Osteoblast (primary cell): ENCODE measurements around the gene ARHGAP21. TPM values are rescaled to one million over a fixed set of nuclear protein-coding genes. Genes with fewer than 3 reads are reported as not detected.

Experiments used
- DNase-seq: peaks from one replicate; pipeline ENCODE4 v3.0.0; 2011; ENCODE audit warnings: low spot score, mixed read lengths; ENCODE audit not compliant: insufficient read length; ENCODE audit errors: missing footprints
- H2AFZ ChIP-seq: 2 replicates; pipeline ENCODE4 v1.6.0; 2011; ENCODE audit warnings: mild to moderate bottlenecking, low read length
- H3K27ac ChIP-seq: 2 replicates; pipeline ENCODE4 v1.5.1; 2011; ENCODE audit warnings: mild to moderate bottlenecking, low read depth, low read length, moderate library complexity
- H3K27me3 ChIP-seq: 2 replicates; pipeline ENCODE4 v1.6.0; 2012; ENCODE audit warnings: mild to moderate bottlenecking, control low read depth, inconsistent platforms, low read length, moderate library complexity; ENCODE audit not compliant: insufficient read depth
- H3K36me3 ChIP-seq: 2 replicates; pipeline ENCODE4 v1.5.1; 2011; ENCODE audit warnings: mild to moderate bottlenecking, low read length, control low read depth, moderate library complexity; ENCODE audit not compliant: insufficient read depth
- H3K4me1 ChIP-seq: 2 replicates; pipeline ENCODE4 v1.5.1; 2011; ENCODE audit warnings: mild to moderate bottlenecking, low read length, control low read depth, moderate library complexity; ENCODE audit not compliant: insufficient read depth
- H3K4me2 ChIP-seq: 2 replicates; pipeline ENCODE4 v1.6.0; 2011; ENCODE audit warnings: mild to moderate bottlenecking, low read length; ENCODE audit not compliant: insufficient read depth
- H3K4me3 ChIP-seq: fragments of 200-600 bp; sonication (generic); 3 replicates; pipeline ENCODE4 v1.5.1; 2012; ENCODE audit warnings: mild to moderate bottlenecking, low read length, inconsistent platforms; ENCODE audit not compliant: insufficient read depth
- H3K79me2 ChIP-seq: 2 replicates; pipeline ENCODE4 v1.6.0; 2012; ENCODE audit warnings: mild to moderate bottlenecking, low read length, control low read depth, inconsistent platforms; ENCODE audit not compliant: insufficient read depth
- H3K9me3 ChIP-seq: 2 replicates; pipeline ENCODE4 v1.5.1; 2011; ENCODE audit warnings: low read depth, low read length, control low read depth
- H4K20me1 ChIP-seq: 2 replicates; pipeline ENCODE4 v1.6.0; 2012; ENCODE audit warnings: mild to moderate bottlenecking, low read length, control low read depth; ENCODE audit not compliant: insufficient read depth
- total RNA-seq: library from RNA; depleted of rRNA; stranded (reverse); fragments of >200 nt; gene quantifications from 2 replicates; pipeline ENCODE4 v1.2.3, GENCODE V29; 2012
- TF ChIP-seq, protein P1 (sequence below): IDR thresholded peaks from 2 replicates; pipeline ENCODE4 v1.5.1; 2011; ENCODE audit warnings: mild to moderate bottlenecking, low read depth, low read length, moderate library complexity; ENCODE audit errors: extremely low read depth

Gene ARHGAP21
- total RNA-seq, 1 donor: 140 TPM

DNA sequence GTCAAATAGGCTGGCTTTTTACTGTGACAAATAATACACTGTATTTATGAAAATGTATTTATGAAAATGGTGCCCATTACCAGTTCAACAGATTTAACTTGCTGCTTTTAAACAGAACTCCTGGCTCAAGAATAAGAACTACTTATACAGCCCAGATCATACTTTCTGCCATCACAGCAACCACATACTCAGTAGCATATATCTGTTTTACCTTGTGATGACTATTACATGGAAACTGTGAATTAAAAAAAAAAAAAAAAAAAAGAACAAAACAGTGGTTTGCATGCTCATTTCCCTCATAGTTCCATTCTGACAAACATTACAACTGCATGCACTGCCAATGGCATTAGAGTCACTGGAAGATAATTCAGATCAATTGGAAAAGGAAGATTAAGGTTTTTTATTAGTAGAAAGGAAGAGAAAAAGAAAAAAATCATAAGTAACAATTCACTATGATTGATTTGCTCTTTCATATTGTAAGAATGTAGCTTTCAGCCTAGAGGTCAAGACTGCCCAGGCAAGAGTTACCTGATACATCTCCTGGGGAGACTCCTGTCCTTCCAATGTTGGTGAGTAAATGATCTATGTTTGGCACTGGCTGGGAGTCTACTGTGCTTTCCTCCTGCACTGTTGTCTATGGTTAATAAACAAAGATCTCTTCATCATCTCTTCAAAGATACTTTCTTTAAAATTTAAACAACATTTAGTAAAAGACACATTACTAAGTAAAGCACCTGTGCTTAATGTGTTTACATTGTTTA lies 132.8 kb downstream of the ARHGAP21 start:
- Histone ChIP-seq H3K27me3 (no peaks in the 10 kb centered on the region), H3K4me2 (no peak overlapping the region), H2AFZ (no peak overlapping the region), H4K20me1 (no peaks in the 10 kb centered on the region), H3K79me2 (no peaks in the 10 kb centered on the region), H3K4me1 (no peaks in the 10 kb centered on the region), H3K36me3 (peaks cover 81% of the 10 kb centered on the region), H3K4me3 (no peak overlapping the region), H3K27ac (no peak overlapping the region), H3K9me3 (no peaks in the 10 kb centered on the region)
- TF ChIP-seq, protein P1, sequence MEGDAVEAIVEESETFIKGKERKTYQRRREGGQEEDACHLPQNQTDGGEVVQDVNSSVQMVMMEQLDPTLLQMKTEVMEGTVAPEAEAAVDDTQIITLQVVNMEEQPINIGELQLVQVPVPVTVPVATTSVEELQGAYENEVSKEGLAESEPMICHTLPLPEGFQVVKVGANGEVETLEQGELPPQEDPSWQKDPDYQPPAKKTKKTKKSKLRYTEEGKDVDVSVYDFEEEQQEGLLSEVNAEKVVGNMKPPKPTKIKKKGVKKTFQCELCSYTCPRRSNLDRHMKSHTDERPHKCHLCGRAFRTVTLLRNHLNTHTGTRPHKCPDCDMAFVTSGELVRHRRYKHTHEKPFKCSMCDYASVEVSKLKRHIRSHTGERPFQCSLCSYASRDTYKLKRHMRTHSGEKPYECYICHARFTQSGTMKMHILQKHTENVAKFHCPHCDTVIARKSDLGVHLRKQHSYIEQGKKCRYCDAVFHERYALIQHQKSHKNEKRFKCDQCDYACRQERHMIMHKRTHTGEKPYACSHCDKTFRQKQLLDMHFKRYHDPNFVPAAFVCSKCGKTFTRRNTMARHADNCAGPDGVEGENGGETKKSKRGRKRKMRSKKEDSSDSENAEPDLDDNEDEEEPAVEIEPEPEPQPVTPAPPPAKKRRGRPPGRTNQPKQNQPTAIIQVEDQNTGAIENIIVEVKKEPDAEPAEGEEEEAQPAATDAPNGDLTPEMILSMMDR: no peak
- no peak for DNase-seq

- Histone ChIP-seq H3K27me3 (no peaks in the 10 kb centered on the region), H3K79me2 (no peaks in the 10 kb centered on the region), H3K36me3 (peaks cover 66% of the 10 kb centered on the region), H3K4me3 (no peak overlapping the region), H3K4me2 (no peak overlapping the region), H3K27ac (no peak overlapping the region), H4K20me1 (no peaks in the 10 kb centered on the region), H2AFZ (no peak overlapping the region), H3K9me3 (no peaks in the 10 kb centered on the region), H3K4me1 (no peaks in the 10 kb centered on the region)
- no peak for DNase-seq
- TF ChIP-seq, protein P1: no peak
These were observed 134.4 kb downstream of the ARHGAP21 start for GRCh38 chr10:24589265-24589664.

DNA sequence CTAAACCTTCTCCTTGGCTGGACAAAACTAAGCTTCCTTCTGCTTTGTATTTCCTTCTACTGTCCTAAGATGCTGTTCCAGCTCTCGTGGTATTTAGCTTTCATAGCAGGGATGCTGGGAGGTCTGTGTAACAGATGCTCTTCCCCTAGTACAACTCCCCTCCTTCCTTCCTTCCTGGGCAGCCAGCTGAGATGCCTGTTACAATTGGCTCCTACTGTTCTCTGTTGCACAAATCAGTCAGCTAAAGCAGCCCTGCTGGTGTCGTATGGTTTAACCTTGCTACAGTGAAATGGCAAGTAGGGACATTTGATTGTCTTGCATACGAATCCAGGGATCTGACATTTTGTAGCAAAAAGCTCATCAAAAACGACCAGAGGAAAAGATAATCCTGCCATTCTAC lies 143.8 kb downstream of the ARHGAP21 start:
- no peak for DNase-seq
- no peaks in the 10 kb centered on the region for H3K27me3 ChIP-seq
- H3K4me2 ChIP-seq: no peak overlapping the region
- H3K4me1 ChIP-seq: no peaks in the 10 kb centered on the region
- H4K20me1 ChIP-seq: no peaks in the 10 kb centered on the region
- no peak overlapping the region for H2AFZ ChIP-seq
- H3K79me2 ChIP-seq: no peaks in the 10 kb centered on the region
- no peaks in the 10 kb centered on the region for H3K9me3 ChIP-seq
- no peak overlapping the region for H3K27ac ChIP-seq
- TF ChIP-seq, protein P1: no peak
- peaks cover 6% of the 10 kb centered on the region for H3K36me3 ChIP-seq
- H3K4me3 ChIP-seq: no peak overlapping the region

DNA sequence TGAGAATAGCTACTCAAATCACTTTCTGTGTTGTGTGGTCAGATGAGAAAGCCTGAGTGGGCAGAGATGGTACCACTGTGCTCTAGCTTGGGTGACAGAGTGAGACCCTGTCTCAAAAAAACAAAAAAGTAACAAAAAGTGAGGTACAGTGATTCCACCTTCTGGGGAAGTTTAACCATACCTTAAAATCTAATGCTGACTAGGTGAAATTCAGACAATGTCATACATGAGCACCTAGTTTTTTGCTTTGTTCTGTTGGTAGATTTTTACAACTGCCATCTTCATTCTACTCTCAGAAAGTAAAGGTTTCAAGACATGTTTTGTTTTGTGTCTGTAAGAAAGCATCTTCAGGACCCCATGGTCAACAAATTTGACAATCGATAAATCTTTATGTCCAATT lies 144.2 kb downstream of the ARHGAP21 start:
- H3K9me3 ChIP-seq: no peaks in the 10 kb centered on the region
- DNase-seq: no peak
- no peak overlapping the region for H2AFZ ChIP-seq
- TF ChIP-seq, protein P1: no peak
- H4K20me1 ChIP-seq: no peaks in the 10 kb centered on the region
- H3K27me3 ChIP-seq: no peaks in the 10 kb centered on the region
- peaks cover 6% of the 10 kb centered on the region for H3K36me3 ChIP-seq
- no peaks in the 10 kb centered on the region for H3K4me1 ChIP-seq
- no peak overlapping the region for H3K27ac ChIP-seq
- no peak overlapping the region for H3K4me3 ChIP-seq
- H3K4me2 ChIP-seq: no peak overlapping the region
- H3K79me2 ChIP-seq: no peaks in the 10 kb centered on the region
